Measurements from ENCODE around the gene ADCK1.

DNA sequence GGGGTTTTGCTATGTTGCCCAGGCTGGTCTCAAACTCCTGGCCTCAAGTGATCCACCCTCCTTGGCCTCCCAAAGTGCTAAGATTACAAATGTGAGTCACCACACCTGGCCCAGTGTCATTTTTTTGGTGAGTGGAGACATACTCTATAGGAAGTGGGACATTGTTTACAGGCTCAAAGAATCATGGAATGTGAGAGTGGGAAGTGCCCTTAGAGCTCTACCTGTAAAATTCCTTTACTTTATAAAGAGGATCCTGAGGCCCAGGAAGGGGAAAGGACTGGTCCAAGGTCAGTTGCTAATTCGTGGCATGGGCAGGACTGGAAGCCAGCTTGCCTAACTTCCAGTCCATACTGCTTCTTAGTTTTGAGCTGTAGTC lies 8.7 kb upstream of the ADCK1 start:
- TF ChIP-seq PRMT5 (CRISPR knock-in tag; IDR thresholded peaks at IDR 0.05) (no peak), CEBPB (tag; IDR thresholded peaks at IDR 0.05) (0 out of 2 replicates have a peak, but pooled peaks have one; percentile 6), ZNF174 (CRISPR knock-in tag; IDR thresholded peaks at IDR 0.05) (no peak), ZZZ3 (IDR thresholded peaks at IDR 0.05) (no peak)
- TF ChIP-seq, protein P1, sequence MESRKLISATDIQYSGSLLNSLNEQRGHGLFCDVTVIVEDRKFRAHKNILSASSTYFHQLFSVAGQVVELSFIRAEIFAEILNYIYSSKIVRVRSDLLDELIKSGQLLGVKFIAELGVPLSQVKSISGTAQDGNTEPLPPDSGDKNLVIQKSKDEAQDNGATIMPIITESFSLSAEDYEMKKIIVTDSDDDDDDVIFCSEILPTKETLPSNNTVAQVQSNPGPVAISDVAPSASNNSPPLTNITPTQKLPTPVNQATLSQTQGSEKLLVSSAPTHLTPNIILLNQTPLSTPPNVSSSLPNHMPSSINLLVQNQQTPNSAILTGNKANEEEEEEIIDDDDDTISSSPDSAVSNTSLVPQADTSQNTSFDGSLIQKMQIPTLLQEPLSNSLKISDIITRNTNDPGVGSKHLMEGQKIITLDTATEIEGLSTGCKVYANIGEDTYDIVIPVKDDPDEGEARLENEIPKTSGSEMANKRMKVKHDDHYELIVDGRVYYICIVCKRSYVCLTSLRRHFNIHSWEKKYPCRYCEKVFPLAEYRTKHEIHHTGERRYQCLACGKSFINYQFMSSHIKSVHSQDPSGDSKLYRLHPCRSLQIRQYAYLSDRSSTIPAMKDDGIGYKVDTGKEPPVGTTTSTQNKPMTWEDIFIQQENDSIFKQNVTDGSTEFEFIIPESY (CRISPR knock-in tag; IDR thresholded peaks at IDR 0.05): no peak

Data from K562 (cell line).